ENCODE results near the gene NOX4. TPM values are rescaled to one million over a fixed set of nuclear protein-coding genes. Genes with fewer than 3 reads are reported as not detected.

Gene NOX4
- total RNA-seq, 1 experiment from 2014 or later, result 3.0 TPM

GRCh38 chr11:89508544-89508943 is 17.4 kb upstream of the NOX4 start:
- H3K79me1 ChIP-seq (ENCODE audit: insufficient read depth, low read depth, low read length, poor library complexity, severe bottlenecking), result no peaks in the 10 kb centered on the region
- no peak overlapping the region for H2BK5ac ChIP-seq (ENCODE audit: insufficient read length, low read length)
- H3K4ac ChIP-seq (ENCODE audit: low read depth, low read length), result no peak overlapping the region
- H2BK20ac ChIP-seq (ENCODE audit: low read depth, low read length, poor library complexity, severe bottlenecking), result no peak overlapping the region
- no peak for DNase-seq
- no peak overlapping the region for H4K91ac ChIP-seq (ENCODE audit: insufficient read length, low read depth, low read length)
- H2BK12ac ChIP-seq (ENCODE audit: insufficient read length, low read depth, low read length), result no peak overlapping the region
- no peaks in the 10 kb centered on the region for H3K27me3 Mint-ChIP-seq (ENCODE audit: low read depth)
- no peaks in the 10 kb centered on the region for H3K9me3 ChIP-seq (ENCODE audit: control insufficient read depth, low read depth, low read length)
- H3K18ac ChIP-seq (ENCODE audit: insufficient read length, low read depth, low read length), result no peak overlapping the region
- H3K79me2 ChIP-seq (ENCODE audit: insufficient read depth, low read length), result no peaks in the 10 kb centered on the region
- TF ChIP-seq, protein P1, sequence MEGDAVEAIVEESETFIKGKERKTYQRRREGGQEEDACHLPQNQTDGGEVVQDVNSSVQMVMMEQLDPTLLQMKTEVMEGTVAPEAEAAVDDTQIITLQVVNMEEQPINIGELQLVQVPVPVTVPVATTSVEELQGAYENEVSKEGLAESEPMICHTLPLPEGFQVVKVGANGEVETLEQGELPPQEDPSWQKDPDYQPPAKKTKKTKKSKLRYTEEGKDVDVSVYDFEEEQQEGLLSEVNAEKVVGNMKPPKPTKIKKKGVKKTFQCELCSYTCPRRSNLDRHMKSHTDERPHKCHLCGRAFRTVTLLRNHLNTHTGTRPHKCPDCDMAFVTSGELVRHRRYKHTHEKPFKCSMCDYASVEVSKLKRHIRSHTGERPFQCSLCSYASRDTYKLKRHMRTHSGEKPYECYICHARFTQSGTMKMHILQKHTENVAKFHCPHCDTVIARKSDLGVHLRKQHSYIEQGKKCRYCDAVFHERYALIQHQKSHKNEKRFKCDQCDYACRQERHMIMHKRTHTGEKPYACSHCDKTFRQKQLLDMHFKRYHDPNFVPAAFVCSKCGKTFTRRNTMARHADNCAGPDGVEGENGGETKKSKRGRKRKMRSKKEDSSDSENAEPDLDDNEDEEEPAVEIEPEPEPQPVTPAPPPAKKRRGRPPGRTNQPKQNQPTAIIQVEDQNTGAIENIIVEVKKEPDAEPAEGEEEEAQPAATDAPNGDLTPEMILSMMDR (conservative IDR thresholded peaks at IDR 0.05), result no peak
- H3K27me3 ChIP-seq (ENCODE audit: insufficient read depth, low read length), result no peaks in the 10 kb centered on the region
- no peak overlapping the region for H4K8ac ChIP-seq (replicated peaks; ENCODE audit: insufficient read length, low read depth, low read length)
- H3K23ac ChIP-seq (ENCODE audit: insufficient read length, low read depth, low read length), result no peak overlapping the region
- no peaks in the 10 kb centered on the region for H4K20me1 ChIP-seq (ENCODE audit: control insufficient read depth, insufficient read depth, insufficient read length)
- no peak overlapping the region for H3K56ac ChIP-seq (ENCODE audit: insufficient read length, low read depth, low read length)
- no peak overlapping the region for H3K14ac ChIP-seq (ENCODE audit: insufficient read depth, low read length)
- no peak overlapping the region for H2BK15ac ChIP-seq (ENCODE audit: low read depth, low read length)
- H3K36me3 Mint-ChIP-seq (ENCODE audit: insufficient read depth in 1 of 3, low read depth in 3 of 3), result no peaks in the 10 kb centered on the region
- no peak overlapping the region for H3K4me3 Mint-ChIP-seq
- H2BK120ac ChIP-seq (ENCODE audit: low read depth, low read length, poor library complexity, severe bottlenecking), result no peak overlapping the region
- H3K4me1 ChIP-seq (ENCODE audit: insufficient read depth, low read length), result no peaks in the 10 kb centered on the region
- H2AFZ ChIP-seq (ENCODE audit: low read length), result no peak overlapping the region
- H2AK5ac ChIP-seq (ENCODE audit: insufficient read length, low read length), result no peak overlapping the region
- H3T11ph ChIP-seq (ENCODE audit: low read length), result no peak overlapping the region
- no peaks in the 10 kb centered on the region for H3K9me3 Mint-ChIP-seq
- H3K27ac ChIP-seq (ENCODE audit: insufficient read length, low read depth, low read length), result no peak overlapping the region
- no peak overlapping the region for H4K5ac ChIP-seq (ENCODE audit: insufficient read length, low read depth, low read length)
- H3K4me2 ChIP-seq (ENCODE audit: insufficient read depth, insufficient read length, low read length), result no peak overlapping the region
- H3K23me2 ChIP-seq (ENCODE audit: insufficient read length, low read depth, low read length, poor library complexity, severe bottlenecking), result no peaks in the 10 kb centered on the region
- H3K4me1 Mint-ChIP-seq, result peaks cover 0 to 3% of the 10 kb centered on the region in 2 experiments; a peak in 1 of 4 replicates
- no peak overlapping the region for H3K9ac ChIP-seq (ENCODE audit: extremely low read depth, insufficient read length, low read length)
- WGBS (ENCODE audit: extremely low coverage, insufficient read length, low lambda C conversion rate), result no CpG with 5 or more reads among the region's 5 CpGs
- H3K27ac Mint-ChIP-seq, result no peak overlapping the region
